ENCODE results near the gene LBX1.

Gene LBX1

GRCh38 chr10:101229266-101230182, at the start of gene LBX1:
TSS of gene LBX1 (minus strand) at chr10:101229463. CDS start at chr10:101228815, 648 bp downstream.
- DNase-seq (ENCODE audit: low read depth in 1 of 2, low spot score in 1 of 2) = no peak

GRCh38 chr10:101273741-101274140, 44.5 kb upstream of the LBX1 start:
- DNase-seq (ENCODE audit: low read depth in 1 of 2, low spot score in 1 of 2) = no peak

- DNase-seq (ENCODE audit: low read depth in 1 of 2, low spot score in 1 of 2) = no peak
Observed at GRCh38 chr10:101273330-101273729, 44.1 kb upstream of the LBX1 start.

DNA sequence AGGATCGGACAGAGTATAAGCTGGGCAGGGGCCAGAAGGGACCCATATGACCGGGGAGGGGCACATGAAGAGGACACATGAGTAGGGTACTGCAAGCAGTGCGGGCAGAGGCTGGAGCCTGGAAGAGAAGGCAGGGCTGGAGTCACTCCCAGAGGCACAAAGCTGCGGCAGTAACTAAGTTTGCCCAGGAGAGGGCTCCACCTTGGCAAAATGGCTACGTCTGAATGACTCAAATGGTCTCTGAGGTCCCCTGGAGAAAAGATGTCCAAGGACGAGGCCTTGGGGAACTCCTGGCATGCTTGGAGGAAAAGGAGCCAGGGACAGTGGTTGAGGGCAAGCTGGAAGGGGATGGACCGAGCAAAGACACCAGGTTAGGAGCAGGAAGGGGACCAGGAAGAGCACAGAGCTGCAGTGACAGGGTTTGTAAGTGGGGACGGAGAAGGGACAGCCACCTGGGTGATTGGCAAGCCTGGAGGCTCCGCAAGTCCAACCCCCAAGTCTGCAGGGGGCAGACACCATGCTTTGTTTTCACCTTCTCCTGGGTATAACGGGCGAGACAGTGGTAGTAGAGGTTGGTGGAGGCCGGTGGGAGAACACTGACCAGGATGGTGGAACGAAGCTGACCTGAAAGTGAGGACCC, 43.1 kb upstream of the LBX1 start:
- peak; percentile 42 to 43 for DNase-seq (ENCODE audit: low read depth in 1 of 2, low spot score in 1 of 2)

DNA sequence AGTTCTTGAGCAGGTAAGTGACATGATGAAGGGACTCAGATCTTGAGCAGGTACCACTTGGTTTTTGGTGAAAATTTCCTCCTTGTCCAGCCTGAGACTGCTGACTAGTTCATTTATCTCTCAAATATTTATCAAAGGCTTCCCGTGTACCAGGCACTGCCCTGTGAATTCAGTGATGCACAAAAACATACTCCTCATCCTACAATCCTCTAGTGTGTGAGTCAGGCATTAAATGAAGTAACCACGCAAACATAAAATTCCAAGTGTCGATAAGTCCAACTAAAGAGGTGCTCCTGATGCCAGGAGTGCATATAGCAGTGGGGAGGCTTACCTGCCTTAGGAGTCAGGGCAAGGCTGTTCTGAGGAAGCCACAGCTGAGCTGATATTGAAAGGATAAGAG, 41.5 kb upstream of the LBX1 start:
- DNase-seq (ENCODE audit: low read depth in 1 of 2, low spot score in 1 of 2) = no peak

GRCh38 chr10:101267776-101268175, 38.5 kb upstream of the LBX1 start:
- DNase-seq (ENCODE audit: low read depth in 1 of 2, low spot score in 1 of 2) = no peak

DNA sequence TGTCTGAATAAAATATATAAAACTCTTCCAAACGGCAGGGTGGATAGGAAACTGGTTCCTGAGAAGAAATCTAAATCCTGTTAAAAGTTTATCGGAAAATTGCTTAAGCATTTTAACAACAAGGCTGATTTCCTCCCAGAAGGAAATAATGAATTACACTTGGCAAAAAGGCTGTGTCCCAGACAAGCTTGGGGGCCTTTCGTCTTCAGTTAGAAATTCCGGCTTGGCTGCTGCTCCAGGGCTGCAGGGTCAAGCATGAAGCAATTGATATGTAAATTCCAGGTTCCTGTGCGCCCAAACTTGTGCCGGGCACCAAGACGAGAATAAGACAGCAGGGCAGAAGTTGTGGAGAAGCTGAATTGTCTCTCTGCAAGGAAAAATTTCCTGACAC, 38.0 kb upstream of the LBX1 start:
- DNase-seq (ENCODE audit: low read depth in 1 of 2, low spot score in 1 of 2) = no peak

GRCh38 chr10:101266381-101267289, 37.4 kb upstream of the LBX1 start:
- no peak for DNase-seq (ENCODE audit: low read depth in 1 of 2, low spot score in 1 of 2)

DNA sequence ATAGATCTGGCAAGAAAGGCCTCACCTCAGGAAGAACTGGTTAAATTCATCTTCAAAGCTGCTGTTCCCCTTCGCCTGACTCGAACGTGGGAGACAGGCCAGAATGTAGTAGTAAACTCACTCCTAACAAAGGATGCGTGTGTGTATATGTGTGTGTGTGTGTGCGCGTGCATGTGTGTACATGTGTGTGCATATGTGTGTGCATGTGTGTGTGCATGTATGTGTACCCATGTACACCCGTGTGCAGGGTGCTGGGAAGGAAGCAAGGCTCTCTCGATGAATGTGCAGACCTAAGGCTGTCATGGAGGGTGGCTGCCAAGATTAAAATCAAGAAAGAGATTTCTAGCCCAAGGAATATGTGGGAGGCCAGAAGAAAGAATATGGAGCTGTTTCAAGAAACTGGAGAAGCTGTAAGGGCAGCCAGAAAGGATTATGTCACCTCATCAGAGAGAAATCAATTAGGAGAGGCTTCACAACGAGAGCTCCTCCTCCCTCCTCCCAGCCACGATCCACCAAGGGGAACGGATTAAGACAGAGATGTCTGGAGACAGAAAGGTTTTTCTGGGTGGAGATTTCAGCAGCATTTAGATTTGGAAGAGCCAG, 34.0 kb upstream of the LBX1 start:
- no peak for DNase-seq (ENCODE audit: low read depth in 1 of 2, low spot score in 1 of 2)

- DNase-seq (ENCODE audit: low read depth in 1 of 2, low spot score in 1 of 2) = no peak
Observed at GRCh38 chr10:101262147-101262546, 32.9 kb upstream of the LBX1 start.

GRCh38 chr10:101261702-101262101, 32.4 kb upstream of the LBX1 start:
- DNase-seq (ENCODE audit: low read depth in 1 of 2, low spot score in 1 of 2) = no peak

- no peak for DNase-seq (ENCODE audit: low read depth in 1 of 2, low spot score in 1 of 2)
Observed at GRCh38 chr10:101260764-101261481, 31.7 kb upstream of the LBX1 start.

GRCh38 chr10:101258179-101258885, 29.1 kb upstream of the LBX1 start:
- DNase-seq (ENCODE audit: low read depth in 1 of 2, low spot score in 1 of 2) = no peak

- no peak for DNase-seq (ENCODE audit: low read depth in 1 of 2, low spot score in 1 of 2)
Observed at GRCh38 chr10:101257491-101257890, 28.2 kb upstream of the LBX1 start.

- DNase-seq (ENCODE audit: low read depth in 1 of 2, low spot score in 1 of 2) = no peak
Observed at GRCh38 chr10:101257084-101257483, 27.8 kb upstream of the LBX1 start.

DNA sequence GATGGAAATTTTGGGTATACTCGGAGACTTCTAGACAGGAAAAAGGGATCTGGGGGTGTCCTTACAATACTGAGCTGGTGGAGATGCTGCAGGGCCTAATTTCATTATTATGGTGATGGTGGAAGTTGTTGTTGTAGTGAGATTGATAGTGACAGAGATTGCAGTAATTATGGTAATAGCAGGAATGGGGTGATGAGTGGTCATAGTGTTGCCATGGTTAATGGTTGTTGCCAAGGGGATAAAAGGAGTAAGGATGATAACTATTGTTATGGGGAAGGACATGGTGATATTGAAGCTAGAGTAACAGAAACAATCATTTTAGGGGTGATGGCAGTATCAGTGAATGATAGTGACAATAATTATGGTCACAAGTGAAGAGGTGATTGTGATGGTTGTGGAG, 27.1 kb upstream of the LBX1 start:
- no peak for DNase-seq (ENCODE audit: low read depth in 1 of 2, low spot score in 1 of 2)

- no peak for DNase-seq (ENCODE audit: low read depth in 1 of 2, low spot score in 1 of 2)
Observed at GRCh38 chr10:101250136-101250535, 20.9 kb upstream of the LBX1 start.

DNA sequence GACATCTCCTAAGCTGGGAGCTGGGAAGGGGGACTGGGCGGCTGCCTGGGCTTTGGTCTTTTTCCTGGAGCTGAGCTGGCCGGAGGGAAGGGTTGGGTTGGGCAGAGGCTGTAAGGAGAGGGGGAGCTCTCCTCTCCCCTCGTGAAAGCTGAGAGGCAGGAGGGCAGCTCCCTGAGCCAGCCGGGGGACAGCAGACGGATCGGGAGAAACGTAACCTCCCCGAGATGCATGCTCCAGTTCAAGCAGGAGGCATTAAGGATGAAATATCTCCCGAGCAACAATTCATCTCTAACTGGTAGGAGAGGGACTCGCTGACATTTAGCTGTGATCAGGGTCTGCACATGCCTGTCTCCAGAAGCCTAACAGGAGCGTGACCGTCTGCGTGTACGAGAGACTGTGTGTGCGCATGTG, 19.9 kb upstream of the LBX1 start:
- no peak for DNase-seq (ENCODE audit: low read depth in 1 of 2, low spot score in 1 of 2)

DNA sequence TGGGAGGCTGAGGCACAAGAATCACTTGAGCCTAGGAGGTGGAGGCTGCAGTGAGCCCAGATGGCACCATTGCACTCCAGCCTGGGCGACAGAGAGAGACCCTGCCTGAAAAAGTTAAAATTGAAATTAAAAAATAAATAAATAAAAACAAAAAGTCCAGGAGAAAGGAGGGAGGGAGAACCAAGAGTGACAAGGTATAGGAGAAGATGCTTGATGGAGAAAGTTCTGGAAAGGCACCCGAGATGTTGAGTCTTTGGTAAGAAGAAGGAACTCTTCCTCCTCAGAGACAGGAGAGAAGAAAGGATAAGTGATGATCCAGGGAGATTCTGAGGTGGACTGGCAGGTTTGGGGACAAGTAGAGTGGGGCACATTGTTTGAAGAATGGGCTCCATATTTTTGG, 17.4 kb upstream of the LBX1 start:
- DNase-seq (ENCODE audit: low read depth in 1 of 2, low spot score in 1 of 2) = no peak

Data from activated CD4-positive, alpha-beta T cell treated with anti-CD3 and anti-CD28 coated beads, Interleukin-2, amount 50 U/mL, for 24 hours (primary cell).